Osteoblast (primary cell): Measurements from ENCODE around the gene CCDC191. TPM values are rescaled to one million over a fixed set of nuclear protein-coding genes. Genes with fewer than 3 reads are reported as not detected.
A peak's percentile ranks its signal among the peaks of the same experiment; 100 is the strongest.

ENCODE experiments used
- DNase-seq: peaks from one replicate; pipeline ENCODE4 v3.0.0; 2011; ENCODE audit warnings: low spot score, mixed read lengths; ENCODE audit not compliant: insufficient read length; ENCODE audit errors: missing footprints
- H2AFZ ChIP-seq: 2 replicates; pipeline ENCODE4 v1.6.0; 2011; ENCODE audit warnings: mild to moderate bottlenecking, low read length
- H3K27ac ChIP-seq: 2 replicates; pipeline ENCODE4 v1.5.1; 2011; ENCODE audit warnings: mild to moderate bottlenecking, low read depth, low read length, moderate library complexity
- H3K27me3 ChIP-seq: 2 replicates; pipeline ENCODE4 v1.6.0; 2012; ENCODE audit warnings: mild to moderate bottlenecking, control low read depth, inconsistent platforms, low read length, moderate library complexity; ENCODE audit not compliant: insufficient read depth
- H3K36me3 ChIP-seq: 2 replicates; pipeline ENCODE4 v1.5.1; 2011; ENCODE audit warnings: mild to moderate bottlenecking, low read length, control low read depth, moderate library complexity; ENCODE audit not compliant: insufficient read depth
- H3K4me1 ChIP-seq: 2 replicates; pipeline ENCODE4 v1.5.1; 2011; ENCODE audit warnings: mild to moderate bottlenecking, low read length, control low read depth, moderate library complexity; ENCODE audit not compliant: insufficient read depth
- H3K4me2 ChIP-seq: 2 replicates; pipeline ENCODE4 v1.6.0; 2011; ENCODE audit warnings: mild to moderate bottlenecking, low read length; ENCODE audit not compliant: insufficient read depth
- H3K4me3 ChIP-seq: fragments of 200-600 bp; sonication (generic); 3 replicates; pipeline ENCODE4 v1.5.1; 2012; ENCODE audit warnings: mild to moderate bottlenecking, low read length, inconsistent platforms; ENCODE audit not compliant: insufficient read depth
- H3K79me2 ChIP-seq: 2 replicates; pipeline ENCODE4 v1.6.0; 2012; ENCODE audit warnings: mild to moderate bottlenecking, low read length, control low read depth, inconsistent platforms; ENCODE audit not compliant: insufficient read depth
- H3K9me3 ChIP-seq: 2 replicates; pipeline ENCODE4 v1.5.1; 2011; ENCODE audit warnings: low read depth, low read length, control low read depth
- H4K20me1 ChIP-seq: 2 replicates; pipeline ENCODE4 v1.6.0; 2012; ENCODE audit warnings: mild to moderate bottlenecking, low read length, control low read depth; ENCODE audit not compliant: insufficient read depth
- total RNA-seq: library from RNA; depleted of rRNA; stranded (reverse); fragments of >200 nt; gene quantifications from 2 replicates; pipeline ENCODE4 v1.2.3, GENCODE V29; 2012
- TF ChIP-seq, protein P1 (sequence below): IDR thresholded peaks from 2 replicates; pipeline ENCODE4 v1.5.1; 2011; ENCODE audit warnings: mild to moderate bottlenecking, low read depth, low read length, moderate library complexity; ENCODE audit errors: extremely low read depth

Gene CCDC191
- total RNA-seq, 1 donor: 4.0 TPM

DNA sequence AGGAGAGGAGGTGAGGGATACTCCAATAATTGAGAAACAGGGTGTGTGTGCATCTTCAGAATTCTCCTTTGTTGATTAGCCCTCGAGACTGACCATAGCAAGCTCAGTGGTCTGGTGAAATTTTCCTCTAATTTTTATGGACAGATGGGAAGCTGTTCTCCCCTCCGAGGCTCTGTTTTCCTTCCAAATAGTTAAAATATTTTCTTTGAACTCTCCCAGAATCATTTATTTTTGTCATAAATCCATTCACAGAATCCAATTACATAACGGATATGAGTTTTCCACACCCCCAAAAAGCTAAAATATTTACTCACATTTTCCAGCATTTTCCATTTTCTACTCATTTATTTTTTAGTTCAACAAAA is 36.7 kb upstream of the CCDC191 start:
- Histone ChIP-seq H3K27ac (no peak overlapping the region), H3K36me3 (no peaks in the 10 kb centered on the region), H2AFZ (peak overlapping the region; percentile 56), H4K20me1 (no peaks in the 10 kb centered on the region), H3K27me3 (no peaks in the 10 kb centered on the region), H3K79me2 (no peaks in the 10 kb centered on the region), H3K9me3 (no peaks in the 10 kb centered on the region), H3K4me2 (peak overlapping the region; percentile 33), H3K4me3 (no peak overlapping the region), H3K4me1 (peaks cover 6% of the 10 kb centered on the region)
- peak; percentile 13 for DNase-seq
- TF ChIP-seq, protein P1, sequence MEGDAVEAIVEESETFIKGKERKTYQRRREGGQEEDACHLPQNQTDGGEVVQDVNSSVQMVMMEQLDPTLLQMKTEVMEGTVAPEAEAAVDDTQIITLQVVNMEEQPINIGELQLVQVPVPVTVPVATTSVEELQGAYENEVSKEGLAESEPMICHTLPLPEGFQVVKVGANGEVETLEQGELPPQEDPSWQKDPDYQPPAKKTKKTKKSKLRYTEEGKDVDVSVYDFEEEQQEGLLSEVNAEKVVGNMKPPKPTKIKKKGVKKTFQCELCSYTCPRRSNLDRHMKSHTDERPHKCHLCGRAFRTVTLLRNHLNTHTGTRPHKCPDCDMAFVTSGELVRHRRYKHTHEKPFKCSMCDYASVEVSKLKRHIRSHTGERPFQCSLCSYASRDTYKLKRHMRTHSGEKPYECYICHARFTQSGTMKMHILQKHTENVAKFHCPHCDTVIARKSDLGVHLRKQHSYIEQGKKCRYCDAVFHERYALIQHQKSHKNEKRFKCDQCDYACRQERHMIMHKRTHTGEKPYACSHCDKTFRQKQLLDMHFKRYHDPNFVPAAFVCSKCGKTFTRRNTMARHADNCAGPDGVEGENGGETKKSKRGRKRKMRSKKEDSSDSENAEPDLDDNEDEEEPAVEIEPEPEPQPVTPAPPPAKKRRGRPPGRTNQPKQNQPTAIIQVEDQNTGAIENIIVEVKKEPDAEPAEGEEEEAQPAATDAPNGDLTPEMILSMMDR: no peak

DNA sequence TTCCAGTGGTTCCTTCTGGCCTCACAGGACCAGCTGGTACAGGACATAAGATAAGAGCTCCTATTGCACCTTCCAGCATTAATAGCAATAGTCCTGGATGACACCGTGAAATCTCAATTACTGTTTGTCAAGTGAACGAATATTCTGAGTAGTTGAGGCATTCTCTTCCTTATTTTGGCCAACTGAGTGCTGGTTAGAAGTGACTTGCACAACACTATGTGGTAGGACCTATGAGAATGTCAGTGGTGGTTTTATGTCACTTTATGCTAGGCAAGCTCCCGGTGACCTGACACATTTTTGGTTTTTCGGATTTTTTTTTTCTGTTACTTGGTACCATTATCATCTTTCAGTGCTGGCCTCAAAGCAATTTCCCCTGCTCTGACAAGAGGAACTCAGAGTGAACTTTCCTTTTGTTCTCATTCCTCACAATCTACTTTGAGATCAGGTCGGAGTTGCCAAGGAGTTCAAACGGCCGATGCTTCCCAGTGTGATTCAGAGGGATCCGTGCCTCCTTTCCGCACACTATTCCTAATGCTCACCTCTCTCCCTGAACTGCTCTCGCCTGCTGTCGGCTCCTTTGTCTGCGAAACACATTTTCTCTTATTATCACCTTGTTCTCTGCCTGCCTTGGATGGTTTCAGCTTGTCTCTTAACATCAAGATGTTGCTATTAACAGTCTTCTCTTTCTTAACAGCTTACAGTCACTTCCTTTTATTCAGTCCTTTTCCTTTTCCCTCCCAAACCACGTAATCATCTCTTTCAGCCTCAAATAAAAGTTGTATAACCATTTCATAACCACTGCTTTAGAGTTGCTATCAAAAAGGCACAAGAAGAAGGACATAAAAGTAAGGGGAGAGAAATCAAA is 36.1 kb upstream of the CCDC191 start:
- Histone ChIP-seq H3K4me3 (no peak overlapping the region), H3K27me3 (no peaks in the 10 kb centered on the region), H4K20me1 (no peaks in the 10 kb centered on the region), H2AFZ (peak overlapping the region; percentile 56), H3K4me1 (peaks cover 6% of the 10 kb centered on the region), H3K9me3 (no peaks in the 10 kb centered on the region), H3K4me2 (peak overlapping the region; percentile 33), H3K36me3 (no peaks in the 10 kb centered on the region), H3K79me2 (no peaks in the 10 kb centered on the region), H3K27ac (no peak overlapping the region)
- TF ChIP-seq, protein P1: no peak
- peak; percentile 54 for DNase-seq

DNA sequence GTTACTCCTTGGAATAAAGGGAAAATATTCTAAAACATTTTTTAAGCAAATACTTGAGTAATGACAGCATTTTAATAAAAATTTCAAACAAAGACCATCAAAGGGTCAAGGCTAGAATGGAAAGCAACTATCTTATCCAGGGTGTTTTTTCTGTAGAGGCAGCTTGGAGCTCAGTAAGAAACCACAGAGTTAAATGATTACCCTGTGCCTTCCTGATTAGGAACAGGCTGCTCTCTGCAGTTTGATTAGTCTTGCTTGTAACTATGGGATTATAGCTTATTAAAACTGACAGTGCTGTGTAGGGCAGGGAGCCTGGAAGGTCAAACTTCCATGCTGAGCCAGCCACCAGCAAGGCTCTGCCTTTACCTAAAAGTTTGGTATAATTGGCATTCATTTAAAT is 33.3 kb upstream of the CCDC191 start:
- peaks cover 12% of the 10 kb centered on the region for H3K36me3 ChIP-seq
- TF ChIP-seq, protein P1: no peak
- no peaks in the 10 kb centered on the region for H3K9me3 ChIP-seq
- no peak for DNase-seq
- H4K20me1 ChIP-seq: no peaks in the 10 kb centered on the region
- H3K27me3 ChIP-seq: no peaks in the 10 kb centered on the region
- H3K27ac ChIP-seq: no peak overlapping the region
- H3K4me2 ChIP-seq: no peak overlapping the region
- H3K79me2 ChIP-seq: no peaks in the 10 kb centered on the region
- H3K4me1 ChIP-seq: peaks cover 6% of the 10 kb centered on the region
- no peak overlapping the region for H2AFZ ChIP-seq
- H3K4me3 ChIP-seq: no peak overlapping the region

DNA sequence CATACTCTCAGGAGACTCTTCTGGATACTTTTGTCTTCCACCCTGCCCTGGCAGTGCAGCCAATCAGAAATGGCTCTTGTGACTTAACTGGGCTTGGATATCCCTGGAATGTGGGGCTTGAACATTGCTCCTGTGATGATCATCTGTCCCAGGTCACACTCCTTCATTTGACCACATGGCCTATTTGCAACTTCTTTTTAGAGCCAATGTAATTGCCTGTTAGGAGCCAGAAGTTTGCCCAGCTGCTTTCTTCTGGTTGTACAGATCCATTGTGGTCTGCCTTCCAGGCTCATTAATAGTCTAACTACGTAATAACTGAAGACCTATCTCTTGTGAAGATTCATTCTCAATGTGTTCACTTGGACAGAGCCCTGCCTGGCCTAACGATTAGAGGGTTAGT is 30.0 kb upstream of the CCDC191 start:
- H4K20me1 ChIP-seq: no peaks in the 10 kb centered on the region
- H3K79me2 ChIP-seq: no peaks in the 10 kb centered on the region
- H3K27ac ChIP-seq: no peak overlapping the region
- no peaks in the 10 kb centered on the region for H3K27me3 ChIP-seq
- TF ChIP-seq, protein P1: no peak
- H3K4me2 ChIP-seq: no peak overlapping the region
- H3K4me1 ChIP-seq: no peaks in the 10 kb centered on the region
- no peak overlapping the region for H3K4me3 ChIP-seq
- peaks cover 14% of the 10 kb centered on the region for H3K36me3 ChIP-seq
- DNase-seq: no peak
- H3K9me3 ChIP-seq: no peaks in the 10 kb centered on the region
- H2AFZ ChIP-seq: no peak overlapping the region
